GM10248 (cell line): ENCODE measurements around the gene CEP295NL.
"Not testable (repeated sequence)": the region's sequence is repeated elsewhere in the genome, so short reads cannot be mapped to it uniquely, and the experiment has no call there.

ENCODE experiments used
- CTCF ChIA-PET: fragments of 300-600 bp; sonication (Branson Sonifier 250); formaldehyde crosslinking; extraction: SDS; loops from one replicate; lab custom pipeline; 2021; ENCODE audit warnings: antibody characterized with exemption; lab: Yijun Ruan, JAX
- POLR2A ChIA-PET: fragments of 350-650 bp; sonication (Branson Sonifier 250); formaldehyde crosslinking; extraction: SDS; loops from one replicate; lab custom pipeline; 2020; ENCODE audit warnings: antibody characterized with exemption; lab: Yijun Ruan, JAX
- DNase-seq: peaks from one replicate; pipeline ENCODE4 v3.0.0; 2012; ENCODE audit errors: extremely low spot score
- CTCF ChIP-seq: IDR thresholded peaks from 2 replicates; pipeline ENCODE4 v1.5.1; 2012; ENCODE audit warnings: mild to moderate bottlenecking, low read depth; ENCODE audit errors: extremely low read depth, missing control alignments, control extremely low read depth

The CEP295NL gene

GRCh38 chr17:78915872-78916632 is 13.1 kb upstream of the CEP295NL start:
- ChIA-PET POLR2A (interaction anchor here (0.5 kb wide), 1 partner anchor 358 kb away, joined by 6 read pairs; no protein-coding TSS in a partner anchor), CTCF (interaction anchor here (1.1 kb wide), 1 partner anchor 268 kb away, joined by 3 read pairs; no protein-coding TSS in a partner anchor)
- no peak for DNase-seq
- TF ChIP-seq CTCF: no peak

DNA sequence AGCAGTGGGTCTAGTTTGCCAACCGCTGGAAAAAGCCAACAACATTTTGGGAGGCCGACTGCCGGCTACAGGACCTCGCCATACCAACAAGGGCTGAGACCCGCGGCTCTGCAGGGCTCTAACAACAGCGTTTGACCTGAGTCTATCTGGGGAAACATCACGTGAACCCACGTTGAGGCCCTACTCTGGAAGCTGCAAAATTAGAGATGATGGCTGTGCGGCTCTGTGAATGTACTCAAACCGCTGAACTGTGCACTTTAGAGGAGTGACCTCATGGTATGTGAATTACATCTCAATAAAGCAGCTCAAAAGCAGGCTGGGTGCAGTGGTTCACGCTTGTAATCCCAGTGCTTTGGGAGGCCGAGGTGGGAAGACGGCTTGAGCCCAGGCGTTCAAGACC is 10.1 kb upstream of the CEP295NL start:
- CTCF ChIA-PET: no interaction called here
- POLR2A ChIA-PET: no interaction called here
- no peak for TF ChIP-seq CTCF
- no peak for DNase-seq

GRCh38 chr17:78912082-78912481 is 9.1 kb upstream of the CEP295NL start:
- no peak for TF ChIP-seq CTCF
- POLR2A ChIA-PET: no interaction called here
- DNase-seq: no peak
- CTCF ChIA-PET: interaction anchor here (1.2 kb wide), 1 partner anchor 16 kb away, joined by 3 read pairs; no protein-coding TSS in a partner anchor

- DNase-seq, POLR2A ChIA-PET: not testable (repeated sequence)
These were observed 8.5 kb upstream of the CEP295NL start for GRCh38 chr17:78911543-78911942.

GRCh38 chr17:78910497-78911284 is 7.7 kb upstream of the CEP295NL start:
- POLR2A ChIA-PET: no interaction called here
- CTCF ChIA-PET: interaction anchor here (1.2 kb wide), 1 partner anchor 15 kb away, joined by 3 read pairs; no protein-coding TSS in a partner anchor
- DNase-seq: no peak
- no peak for TF ChIP-seq CTCF

More at GRCh38 chr17:78911543-78911942, 8.5 kb upstream of the CEP295NL start:
- CTCF ChIA-PET: interaction anchor here (1.2 kb wide), 1 partner anchor 15 kb away, joined by 3 read pairs; no protein-coding TSS in a partner anchor

DNA sequence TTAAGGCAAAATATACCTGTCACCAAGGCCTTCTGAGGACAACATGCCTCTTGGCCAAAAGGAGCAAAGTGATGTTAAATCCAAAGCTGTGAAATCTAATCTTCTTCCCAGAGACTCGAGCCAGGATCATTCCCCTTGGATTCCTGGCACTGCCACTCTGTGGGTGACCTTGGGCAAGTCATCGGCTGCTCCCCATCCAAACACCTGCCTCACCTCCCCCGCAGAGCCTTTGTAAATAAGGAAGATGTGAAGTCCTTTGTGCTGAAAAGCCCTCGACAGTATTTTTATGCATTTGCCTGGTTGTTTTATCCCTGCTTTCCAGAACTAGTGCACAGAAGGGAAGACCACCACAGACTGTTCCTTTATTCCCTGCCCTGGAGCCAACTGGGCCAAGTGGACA is 5.4 kb upstream of the CEP295NL start:
- ChIA-PET POLR2A (no interaction called here), CTCF (interaction anchor here (1.4 kb wide), 1 partner anchor 62 kb away, joined by 3 read pairs; no protein-coding TSS in a partner anchor)
- TF ChIP-seq CTCF: no peak
- no peak for DNase-seq
